HG02759 (cell line): Measurements from ENCODE around the gene PRTFDC1.
"Not testable (repeated sequence)": the region's sequence is repeated elsewhere in the genome, so short reads cannot be mapped to it uniquely, and the experiment has no call there.

ENCODE experiments used
- ATAC-seq: cut with Tn5 transposase; IDR thresholded peaks from one replicate; pipeline ENCODE4 v1.9.1; 2021; ENCODE audit warnings: mild to moderate bottlenecking, moderate library complexity; ENCODE audit not compliant: unreplicated experiment

The PRTFDC1 gene

DNA sequence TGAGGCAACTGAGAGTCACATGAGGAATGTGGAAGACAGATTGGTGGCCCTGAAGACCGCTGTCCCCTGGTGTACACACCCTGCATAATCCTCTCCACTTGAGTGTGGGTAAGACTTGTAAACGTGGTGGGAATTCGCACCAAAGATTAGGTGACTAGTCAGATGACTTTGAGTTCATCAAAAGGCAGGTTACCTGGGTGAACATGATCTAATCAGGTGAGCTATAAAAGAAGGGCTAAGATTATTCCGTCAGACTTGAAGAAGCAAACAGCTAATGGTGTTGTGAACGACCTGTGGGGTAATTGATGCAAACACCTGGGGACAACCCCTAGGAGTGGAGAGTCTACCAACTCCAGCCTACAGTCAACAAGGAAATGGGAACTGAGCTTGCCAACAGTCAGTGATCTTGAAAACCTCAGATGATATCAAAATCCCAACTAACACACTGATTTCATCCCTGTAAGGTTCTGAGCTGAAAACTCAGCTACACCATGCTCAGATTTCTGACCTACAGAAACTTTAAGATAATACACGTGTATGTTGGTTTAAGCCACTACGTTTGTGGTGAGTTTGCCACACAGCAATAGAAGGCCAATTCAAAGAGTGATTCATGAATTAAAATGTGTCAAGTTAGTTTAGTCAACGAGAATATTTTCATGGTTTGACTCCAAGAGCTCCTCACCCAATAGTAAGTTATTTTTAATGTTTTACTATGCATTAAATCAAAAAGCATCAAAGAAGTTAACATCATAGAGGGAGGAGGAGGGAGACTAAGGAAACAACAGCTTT is 16.7 kb downstream of the PRTFDC1 start:
- ATAC-seq: no peak

DNA sequence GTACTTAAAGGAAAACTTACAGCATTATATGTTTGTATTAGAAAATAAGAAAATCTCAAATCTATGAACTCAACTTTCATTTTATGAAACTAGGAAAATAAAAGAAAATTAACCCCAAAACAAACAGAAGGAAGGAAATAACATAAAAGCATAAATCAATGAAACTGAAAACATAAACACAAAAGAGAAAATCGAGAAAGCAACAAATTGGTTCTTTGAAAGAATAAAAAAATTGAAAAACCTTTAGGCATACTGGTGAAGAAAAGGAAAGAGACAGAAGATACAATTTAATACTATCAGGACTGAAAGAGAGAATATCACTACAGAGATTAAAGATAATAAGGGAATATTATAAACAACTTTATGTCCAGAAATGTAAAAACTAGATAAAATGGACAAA is 21.2 kb downstream of the PRTFDC1 start:
- no peak for ATAC-seq

DNA sequence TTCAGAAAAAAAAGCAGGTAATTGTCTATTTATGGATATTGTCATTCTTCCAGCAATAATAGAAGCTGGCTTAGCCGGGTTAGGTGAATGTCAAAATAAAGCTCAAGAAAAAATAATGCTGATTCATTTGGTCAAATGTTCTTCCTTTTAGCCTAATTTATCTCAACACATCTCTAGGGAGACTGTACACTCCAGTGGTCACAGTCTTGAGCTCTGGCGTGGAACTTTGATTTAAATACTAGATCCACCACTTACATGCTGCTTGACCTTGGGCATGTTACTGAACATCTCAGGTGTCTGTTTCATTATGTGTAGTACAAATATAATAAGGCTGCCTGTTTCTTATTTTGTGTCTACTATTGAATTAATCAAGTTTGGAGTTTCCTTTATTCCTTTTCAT is 22.0 kb downstream of the PRTFDC1 start:
- peak; percentile 92 for ATAC-seq

GRCh38 chr10:24929904-24930303 is 22.5 kb downstream of the PRTFDC1 start:
- peak; percentile 7 for ATAC-seq

GRCh38 chr10:24929056-24929544 is 23.3 kb downstream of the PRTFDC1 start:
- peak; percentile 62 for ATAC-seq

DNA sequence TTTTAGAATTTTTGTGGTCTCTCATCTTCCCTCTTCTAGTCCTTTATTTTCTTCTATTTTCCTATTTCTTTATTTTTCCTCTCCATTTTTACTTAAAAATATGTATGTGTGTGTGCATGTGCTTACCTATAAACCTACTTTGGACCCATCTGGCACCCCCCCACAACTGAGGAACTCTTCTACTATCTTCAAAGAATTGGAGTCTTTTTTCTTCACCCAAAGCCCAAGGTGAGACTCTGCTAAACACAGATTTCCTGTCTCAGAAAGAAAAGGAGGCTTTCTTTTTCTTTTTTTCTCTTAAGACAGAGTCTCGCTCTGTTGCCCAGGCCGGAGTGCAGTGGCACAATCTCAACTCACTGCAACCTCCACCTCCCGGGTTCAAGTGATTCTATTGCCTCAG is 24.2 kb downstream of the PRTFDC1 start:
- no peak for ATAC-seq

DNA sequence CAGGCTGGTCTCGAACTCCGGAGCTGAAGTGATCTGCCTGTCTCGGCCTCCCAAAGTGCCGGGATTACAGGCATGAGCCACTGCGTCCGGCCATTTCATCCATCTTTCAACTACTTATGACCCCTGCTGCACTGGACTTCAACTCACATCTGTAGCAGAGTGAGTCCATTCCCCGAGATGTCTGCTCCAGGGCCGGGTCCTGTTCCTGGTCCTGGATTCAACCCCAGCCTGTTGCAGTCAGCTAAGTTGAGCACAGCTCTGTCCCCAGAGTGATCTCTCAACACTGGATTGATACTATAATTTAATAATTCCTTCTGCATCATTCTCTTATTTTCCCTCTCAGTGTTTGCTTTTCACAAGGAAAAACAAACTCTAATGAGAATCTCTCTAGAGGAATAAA is 25.8 kb downstream of the PRTFDC1 start:
- ATAC-seq: no peak

DNA sequence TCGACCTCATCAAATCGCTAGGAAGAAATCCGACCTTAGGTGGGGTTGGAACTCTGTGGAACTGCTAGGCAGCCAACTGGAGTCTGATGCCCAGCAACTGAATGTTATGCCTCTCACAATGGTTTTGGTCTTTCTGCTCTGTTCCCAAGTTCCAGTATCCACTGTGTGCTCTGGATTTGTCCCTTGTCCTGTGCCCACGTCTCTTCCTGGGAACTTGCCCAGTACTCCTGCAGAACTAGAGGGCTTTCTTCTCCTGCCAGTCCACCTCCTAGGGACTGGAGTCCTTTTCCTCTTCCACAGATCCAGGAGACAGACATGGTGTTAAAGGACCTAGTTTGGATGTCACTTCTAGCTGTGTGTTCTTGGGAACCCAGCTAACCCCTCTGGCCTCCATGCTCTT is 26.6 kb downstream of the PRTFDC1 start:
- ATAC-seq: no peak

DNA sequence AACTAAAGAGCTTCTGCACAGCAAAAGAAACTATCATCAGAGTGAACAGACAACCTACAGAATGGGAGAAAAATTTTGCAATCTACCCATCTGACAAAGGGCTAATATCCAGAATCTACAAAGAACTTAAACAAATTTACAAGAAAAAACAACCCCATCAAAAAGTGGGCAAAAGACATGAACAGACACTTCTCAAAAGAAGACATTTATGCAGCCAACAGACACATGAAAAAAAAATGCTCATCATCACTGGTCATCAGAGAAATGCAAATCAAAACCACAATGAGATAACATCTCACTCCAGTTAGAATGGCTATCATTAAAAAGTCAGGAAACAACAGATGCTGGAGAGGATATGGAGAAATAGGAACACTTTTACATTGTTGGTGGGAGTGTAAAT is 27.9 kb downstream of the PRTFDC1 start:
- not testable (repeated sequence) for ATAC-seq

GRCh38 chr10:24922222-24922868 is 30.1 kb downstream of the PRTFDC1 start:
- ATAC-seq: not testable (repeated sequence)

DNA sequence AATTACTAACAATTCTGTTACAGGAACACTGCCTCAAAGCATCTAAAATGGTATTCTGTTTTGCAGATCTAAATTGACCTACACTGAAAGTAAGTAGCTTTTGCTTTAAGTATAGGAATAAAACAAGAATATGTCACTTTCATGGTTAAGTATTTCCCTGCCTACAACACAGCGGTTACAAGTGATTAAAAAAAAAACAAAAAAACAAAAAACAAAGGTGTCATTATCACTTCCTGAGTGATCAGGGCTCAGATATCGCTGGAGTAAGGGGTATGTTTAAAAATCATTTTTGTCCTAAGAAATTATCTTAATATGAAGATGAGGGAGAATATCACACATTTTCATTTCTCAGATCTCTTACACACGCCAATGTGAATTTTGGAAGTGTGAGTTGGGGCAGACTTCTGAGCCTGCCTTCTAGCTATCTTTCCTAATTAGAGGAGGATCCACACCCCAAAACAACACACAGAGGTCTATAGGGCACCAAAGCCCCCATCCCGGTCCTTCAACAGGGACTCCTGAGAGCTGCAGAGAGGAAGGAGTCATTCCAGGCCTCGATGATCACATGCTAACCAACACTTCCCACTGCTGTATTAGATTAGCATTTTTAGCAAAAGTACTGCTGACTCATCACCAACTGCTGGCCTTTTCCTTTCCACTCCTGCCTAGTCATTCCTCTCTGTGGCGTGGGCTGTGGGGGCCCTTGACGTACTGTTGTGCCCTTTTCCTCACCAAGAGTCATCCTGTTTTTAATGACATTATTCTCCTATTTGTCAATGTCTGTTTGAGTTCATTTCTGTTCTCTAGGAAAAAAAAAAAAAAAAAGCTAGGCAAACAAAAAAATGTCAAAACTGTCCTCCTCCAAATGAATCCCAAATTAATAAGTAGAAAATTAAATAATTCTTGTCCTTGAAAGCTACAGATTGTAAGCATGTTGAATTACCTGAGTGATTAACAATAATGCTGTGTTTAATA is 31.2 kb downstream of the PRTFDC1 start:
- ATAC-seq: peak; percentile 97

- ATAC-seq: not testable (repeated sequence)
Measured at GRCh38 chr10:24920192-24920591, 32.2 kb downstream of the PRTFDC1 start.

DNA sequence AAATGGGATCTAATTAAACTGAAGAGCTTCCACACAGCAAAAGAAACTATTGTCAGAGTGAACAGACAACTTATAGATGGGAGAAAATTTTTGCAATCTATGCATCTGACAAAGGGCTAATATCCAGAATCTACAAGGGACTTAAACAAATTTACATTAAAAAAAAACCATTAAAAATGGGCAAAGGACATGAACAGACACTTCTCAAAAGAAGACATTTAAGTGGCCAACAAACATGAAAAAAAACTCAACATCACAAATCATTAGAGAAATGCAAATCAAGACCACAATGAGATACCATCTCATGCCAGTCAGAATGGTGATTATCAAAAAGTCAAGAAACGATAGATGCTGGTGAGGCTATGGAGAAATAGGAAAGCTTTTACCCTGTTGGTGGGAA is 32.8 kb downstream of the PRTFDC1 start:
- ATAC-seq: not testable (repeated sequence)

- no peak for ATAC-seq
Measured at GRCh38 chr10:24917979-24918378, 34.4 kb downstream of the PRTFDC1 start.

GRCh38 chr10:24917493-24917892 is 34.9 kb downstream of the PRTFDC1 start:
- no peak for ATAC-seq

DNA sequence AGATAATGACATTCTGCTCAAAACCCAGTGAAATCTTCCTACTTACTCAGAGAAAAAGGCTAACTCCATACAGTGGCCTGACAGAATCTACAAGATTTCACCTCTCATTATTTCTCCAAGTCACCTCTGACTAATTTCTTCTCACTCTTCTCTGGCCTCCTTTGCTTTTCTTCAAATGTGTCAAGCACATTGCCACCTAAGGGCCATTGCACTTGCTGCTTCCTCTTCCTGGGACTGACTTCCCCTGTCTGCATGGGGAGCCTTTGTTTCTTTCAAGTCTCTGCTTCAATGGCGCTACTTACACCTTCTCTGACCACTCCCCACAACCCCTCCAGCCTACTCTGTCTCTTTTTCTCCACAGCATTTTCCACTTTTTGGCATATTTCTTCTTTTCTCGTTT is 36.0 kb downstream of the PRTFDC1 start:
- no peak for ATAC-seq

DNA sequence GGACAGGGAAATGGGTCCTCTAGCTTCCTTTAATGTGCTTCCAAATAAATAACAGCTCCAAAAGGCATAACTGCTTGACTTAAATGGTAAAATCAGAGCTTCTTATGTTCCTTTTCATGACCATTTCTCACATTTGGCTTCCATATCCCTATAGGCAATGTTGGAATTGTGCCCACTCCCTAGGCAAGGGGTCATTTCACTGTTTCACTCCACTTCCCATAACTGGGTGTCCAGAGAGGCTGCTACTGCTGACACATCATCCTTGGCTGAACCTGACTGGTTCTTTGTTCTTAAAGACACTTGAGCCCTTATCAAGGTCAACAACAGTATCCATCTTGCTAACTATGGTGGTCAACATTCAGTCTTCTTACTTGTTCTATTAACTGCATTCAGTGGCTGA is 37.1 kb downstream of the PRTFDC1 start:
- no peak for ATAC-seq

DNA sequence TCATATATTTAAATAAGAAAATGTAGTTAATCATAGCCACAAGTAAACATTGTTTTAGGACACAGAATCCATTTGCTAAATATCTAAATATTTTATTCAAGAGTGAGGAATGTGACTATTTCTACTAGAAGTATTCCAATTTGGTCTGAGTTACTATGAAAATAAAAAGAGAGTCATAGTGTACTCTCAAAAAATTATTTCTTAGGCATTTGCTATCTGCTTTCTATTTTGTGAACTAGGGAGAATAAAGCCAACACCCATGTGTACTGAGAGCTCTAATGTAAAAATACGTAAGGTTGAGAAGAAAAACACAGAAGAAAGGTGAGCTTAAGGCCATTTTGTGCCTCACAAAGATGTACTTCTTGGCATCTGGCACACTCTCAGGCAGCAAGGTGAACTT is 38.3 kb downstream of the PRTFDC1 start:
- ATAC-seq: no peak

- no peak for ATAC-seq
Measured at GRCh38 chr10:24912215-24912614, 40.2 kb downstream of the PRTFDC1 start.

DNA sequence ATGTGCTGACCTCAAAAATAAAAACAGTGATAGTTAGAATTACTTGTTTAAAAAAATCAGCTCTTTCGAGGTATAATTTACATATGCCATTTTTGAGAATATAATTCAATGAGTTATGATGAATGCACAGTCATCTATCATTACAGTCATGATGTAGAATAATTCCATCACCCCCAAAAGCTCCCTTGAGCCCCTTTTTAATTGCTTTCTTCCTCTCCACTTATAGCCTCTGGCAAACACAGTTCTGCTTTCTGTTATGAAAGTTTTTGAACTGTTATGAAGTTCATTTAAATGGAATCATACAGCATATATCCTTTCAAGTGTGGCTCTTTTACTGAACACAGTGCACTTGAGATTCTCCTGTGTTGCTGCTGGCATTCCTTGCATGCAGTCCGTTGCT is 41.4 kb downstream of the PRTFDC1 start:
- no peak for ATAC-seq

DNA sequence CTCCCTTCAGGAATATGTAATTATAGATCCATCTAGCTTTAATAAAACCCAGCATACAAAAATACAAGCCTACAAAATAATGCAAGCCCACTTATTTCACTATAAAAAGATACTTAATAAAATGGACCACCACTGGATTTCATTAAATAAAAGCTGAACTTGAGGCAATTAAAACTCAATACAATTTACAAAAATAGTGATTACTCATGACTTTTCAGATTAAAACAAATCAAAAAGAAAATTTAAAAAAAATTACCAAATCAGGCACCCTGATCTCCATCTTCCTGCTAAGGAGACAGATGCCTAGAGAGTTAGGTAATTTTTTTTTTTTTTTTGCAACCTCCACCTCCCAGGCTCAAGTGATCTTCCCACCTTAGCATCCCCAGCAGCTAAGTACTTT is 41.8 kb downstream of the PRTFDC1 start:
- no peak for ATAC-seq
